GM12878 (cell line): ENCODE measurements around the gene RGS12. TPM values are rescaled to one million over a fixed set of nuclear protein-coding genes. Genes with fewer than 3 reads are reported as not detected.

Experiments
- ATAC-seq: fragments of 200-7000 bp; cut with Tn5 transposase; 3 replicates; pipeline ENCODE4 v1.9.1; 2020; ENCODE audit warnings: mild to moderate bottlenecking, moderate library complexity
- BruUV-seq: library from RNA; stranded (reverse); fragments of 400-500 nt; replicated peaks from 2 replicates; lab custom pipeline; 2021; lab: Mats Ljungman, UMichigan
- CTCF ChIA-PET: fragments of 300-600 bp; sonication (Branson Sonifier 250); formaldehyde crosslinking; extraction: SDS; loops from one replicate; lab custom pipeline; 2021; ENCODE audit warnings: inconsistent platforms; lab: Yijun Ruan, JAX
- POLR2A ChIA-PET: fragments of 350-600 bp; formaldehyde crosslinking; extraction: SDS; loops from one replicate; lab custom pipeline; 2021; ENCODE audit warnings: inconsistent platforms; lab: Charles Lee
- RAD21 ChIA-PET: fragments of 300-600 bp; sonication (Branson Sonifier 250); formaldehyde crosslinking; loops from one replicate; lab custom pipeline; 2023; ENCODE audit warnings: antibody characterized with exemption; ENCODE audit not compliant: unreplicated experiment; lab: Charles Lee
- SMC1A ChIA-PET: fragments of 300-600 bp; sonication (Branson Sonifier 250); formaldehyde crosslinking; loops from one replicate; lab custom pipeline; 2023; ENCODE audit not compliant: unreplicated experiment, uncharacterized antibody; lab: Charles Lee
- DNase-seq: peaks from one replicate; pipeline ENCODE4 v3.0.0-alpha.2; 2011; ENCODE audit warnings: low read depth, low spot score
- FAIRE-seq: peaks from 3 replicates; lab custom pipeline; 2011; peaks lifted over from hg19 to GRCh38; lab: Jason Lieb, UNC
- H2AFZ ChIP-seq: 2 replicates; pipeline ENCODE4 v1.6.0; 2011; ENCODE audit warnings: low read depth, low read length, control low read depth; ENCODE audit not compliant: control insufficient read depth
- H3K27ac ChIP-seq: 2 replicates; pipeline ENCODE4 v1.5.1; 2011; ENCODE audit warnings: control low read depth; ENCODE audit not compliant: control insufficient read depth, insufficient read depth
- H3K27me3 ChIP-seq, 2 experiments: replicated peaks in 1 of 2; 2 replicates each; pipeline versions ENCODE4 v1.6.0 to v1.6.1; 2011; ENCODE audit warnings: low read length in 1 of 2; ENCODE audit not compliant: control insufficient read depth in 2 of 2, insufficient read depth in 2 of 2
- H3K36me3 ChIP-seq, 2 experiments: 2 replicates each; pipeline ENCODE4 v1.5.1; 2011; ENCODE audit warnings: low read length in 1 of 2; ENCODE audit not compliant: control insufficient read depth in 2 of 2, insufficient read depth in 2 of 2
- H3K4me1 ChIP-seq: 2 replicates; pipeline ENCODE4 v1.6.1; 2011; ENCODE audit warnings: mild to moderate bottlenecking, low read length, moderate library complexity, mixed read lengths; ENCODE audit not compliant: control insufficient read depth, insufficient read depth
- H3K4me2 ChIP-seq: 2 replicates; pipeline ENCODE4 v1.6.0; 2011; ENCODE audit warnings: control low read depth; ENCODE audit not compliant: control insufficient read depth, insufficient read depth
- H3K4me3 ChIP-seq: fragments of 200-600 bp; sonication (generic); 2 replicates; pipeline ENCODE4 v1.5.1; 2016
- H3K79me2 ChIP-seq: 2 replicates; pipeline ENCODE4 v1.6.0; 2011; ENCODE audit warnings: low read length; ENCODE audit not compliant: control insufficient read depth, insufficient read depth
- H3K9ac ChIP-seq: 2 replicates; pipeline ENCODE4 v1.8.0; 2011; ENCODE audit warnings: low read length, control low read depth, mixed read lengths; ENCODE audit not compliant: control insufficient read depth, insufficient read depth
- H3K9me3 ChIP-seq: replicated peaks from 3 replicates; pipeline ENCODE4 v1.5.1; 2011; ENCODE audit warnings: mild to moderate bottlenecking, low read length; ENCODE audit not compliant: control insufficient read depth, insufficient read depth
- H4K20me1 ChIP-seq: 2 replicates; pipeline ENCODE4 v1.6.0; 2011; ENCODE audit not compliant: control insufficient read depth, insufficient read depth
- POLR2A ChIP-seq: IDR thresholded peaks from 2 replicates; pipeline ENCODE4 v1.6.1; 2011; ENCODE audit warnings: low read depth, mild to moderate bottlenecking, low read length
- ZZZ3 ChIP-seq: IDR thresholded peaks from 2 replicates; pipeline ENCODE4 v1.6.1; 2011; ENCODE audit warnings: low read depth; ENCODE audit not compliant: control insufficient read depth, insufficient read length
- WGBS: methylation state at CpG from one replicate; pipeline ENCODE4 v1.1.6; 2016; ENCODE audit warnings: low lambda C conversion rate; ENCODE audit not compliant: insufficient replicate concordance, insufficient coverage; ENCODE audit errors: missing lambda C conversion rate; 5-methylcytosine and 5-hydroxymethylcytosine counted together
- in situ Hi-C: fragments of 300-500 bp; cut with MboI; formaldehyde crosslinking; loops from 9 replicates; pipeline ENCODE4 v1.14.3; 2018; ENCODE audit warnings: mixed read lengths
- intact Hi-C: fragments of 100-400 bp; cut with micrococcal nuclease; formaldehyde crosslinking; loops from one replicate; pipeline ENCODE4 v1.14.2; 2022; ENCODE audit not compliant: unreplicated experiment
- polyA plus RNA-seq, 11 experiments: library from polyadenylated mRNA; depleted of rRNA in 4 of 11; unstranded in 6 of 11; stranded (reverse) in 5 of 11; fragments of >200 nt; fragmentation: Nextera tagmentation in 4 of 11; fragmentation: Illumina TruSeq in 1 of 11; extraction: Ambion mirVana in 4 of 11; extraction: Trizol in 1 of 11; gene quantifications; 1 replicate in 1 of 11; 2 replicates in 10 of 11; pipeline versions ENCODE4 v1.2.1 to v1.2.3, GENCODE V29; 2011 to 2016; ENCODE audit warnings: inconsistent platforms in 2 of 11, missing spikeins in 2 of 11, low read depth in 1 of 11
- total RNA-seq, 4 experiments: library from RNA; depleted of rRNA in 3 of 4; stranded (reverse); fragments of >200 nt in 3 of 4; fragmentation: Illumina TruSeq in 1 of 4; extraction: Trizol in 1 of 4; gene quantifications; 2 replicates each; pipeline versions ENCODE4 v1.2.1 to v1.2.3, GENCODE V29; 2013 to 2021
- TF ChIP-seq, protein P1 (sequence below): fragments of 450-650 bp; formaldehyde crosslinking; IDR thresholded peaks from 2 replicates; pipeline ENCODE4 v1.4.0; 2022; ENCODE audit warnings: mild to moderate bottlenecking, moderate library complexity

The RGS12 gene
- total and polyA plus RNA-seq, 10 of the 15 experiments (the other 5 are each of a cell fraction or from before 2014, with no cell fraction given), result 0.02 to 2.2 (median 0.73) TPM

DNA sequence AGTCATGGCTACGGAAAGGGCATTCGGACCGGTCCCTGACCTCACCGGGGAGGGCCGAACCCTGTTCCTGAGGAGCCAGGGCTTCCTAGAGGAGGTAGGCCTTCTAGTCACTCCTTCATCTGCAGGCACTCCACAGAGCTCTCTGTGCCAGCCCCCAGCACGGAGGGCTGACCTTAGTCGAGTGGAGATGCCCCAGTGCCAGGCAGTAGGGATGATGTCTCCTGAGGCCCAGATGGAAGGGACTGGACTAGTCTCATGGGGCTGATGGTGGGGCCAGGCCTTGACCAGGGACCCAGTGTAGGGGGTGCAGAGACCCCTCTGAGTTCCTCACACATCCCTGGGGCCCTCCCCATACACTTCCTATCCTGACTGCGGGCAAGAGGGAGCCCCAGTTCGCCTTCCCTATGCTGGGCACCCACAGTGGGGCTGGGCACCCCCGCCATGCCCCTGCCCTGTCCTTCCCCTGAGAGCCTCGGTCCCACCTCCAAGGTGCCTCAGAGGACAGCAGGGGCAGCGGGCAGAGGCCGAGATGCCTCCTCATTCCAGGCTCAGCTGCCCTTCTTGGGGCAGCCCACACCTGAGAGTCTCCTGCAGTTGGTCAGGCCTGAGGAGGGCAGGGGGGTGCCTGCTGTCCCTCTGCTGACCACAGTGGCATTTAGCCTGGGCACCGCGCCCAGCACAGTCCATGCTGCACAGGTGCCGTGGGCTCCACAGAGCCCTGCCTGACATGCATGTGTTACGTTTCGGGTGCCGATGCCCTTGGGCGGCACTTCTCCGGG is 45.2 kb upstream of the RGS12 start:
- Histone ChIP-seq H3K9ac (no peak overlapping the region), H3K27ac (no peak overlapping the region), H4K20me1 (no peaks in the 10 kb centered on the region), H3K79me2 (no peaks in the 10 kb centered on the region), H3K4me3 (no peak overlapping the region), H3K27me3 (no peaks in the 10 kb centered on the region), H3K4me2 (no peak overlapping the region), H3K9me3 (no peaks in the 10 kb centered on the region)
- ChIA-PET RAD21 (no interaction called here), POLR2A (no interaction called here)
- 82% methylated on average over 19 of the region's 21 CpGs for WGBS
- no peak for FAIRE-seq
- BruUV-seq, result no TSS peak
- TF ChIP-seq ZZZ3 (no peak), POLR2A (peak; percentile 15; the same call in 1 of the 2 replicates)
- TF ChIP-seq, protein P1, sequence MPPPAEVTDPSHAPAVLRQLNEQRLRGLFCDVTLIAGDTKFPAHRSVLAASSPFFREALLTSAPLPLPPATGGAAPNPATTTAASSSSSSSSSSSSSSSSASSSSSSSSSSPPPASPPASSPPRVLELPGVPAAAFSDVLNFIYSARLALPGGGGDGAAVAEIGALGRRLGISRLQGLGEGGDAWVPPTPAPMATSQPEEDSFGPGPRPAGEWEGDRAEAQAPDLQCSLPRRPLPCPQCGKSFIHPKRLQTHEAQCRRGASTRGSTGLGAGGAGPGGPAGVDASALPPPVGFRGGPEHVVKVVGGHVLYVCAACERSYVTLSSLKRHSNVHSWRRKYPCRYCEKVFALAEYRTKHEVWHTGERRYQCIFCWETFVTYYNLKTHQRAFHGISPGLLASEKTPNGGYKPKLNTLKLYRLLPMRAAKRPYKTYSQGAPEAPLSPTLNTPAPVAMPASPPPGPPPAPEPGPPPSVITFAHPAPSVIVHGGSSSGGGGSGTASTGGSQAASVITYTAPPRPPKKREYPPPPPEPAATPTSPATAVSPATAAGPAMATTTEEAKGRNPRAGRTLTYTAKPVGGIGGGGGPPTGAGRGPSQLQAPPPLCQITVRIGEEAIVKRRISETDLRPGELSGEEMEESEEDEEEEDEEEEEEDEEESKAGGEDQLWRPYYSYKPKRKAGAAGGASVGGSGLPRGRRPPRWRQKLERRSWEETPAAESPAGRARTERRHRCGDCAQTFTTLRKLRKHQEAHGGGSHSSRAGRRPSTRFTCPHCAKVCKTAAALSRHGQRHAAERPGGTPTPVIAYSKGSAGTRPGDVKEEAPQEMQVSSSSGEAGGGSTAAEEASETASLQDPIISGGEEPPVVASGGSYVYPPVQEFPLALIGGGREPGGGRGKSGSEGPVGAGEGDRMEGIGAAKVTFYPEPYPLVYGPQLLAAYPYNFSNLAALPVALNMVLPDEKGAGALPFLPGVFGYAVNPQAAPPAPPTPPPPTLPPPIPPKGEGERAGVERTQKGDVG (CRISPR knock-in tag), result no peak
- TF ChIP-seq, all 136 proteins: peak for 1
- no peaks in the 10 kb centered on the region for H3K4me1 ChIP-seq
- intact Hi-C loops (no loop called here), in situ Hi-C loops (no loop called here)
- ATAC-seq, result no peak
- ChIA-PET SMC1A (no interaction called here), CTCF (no interaction called here)
- H3K36me3 ChIP-seq, result peaks cover 0 to 3% of the 10 kb centered on the region in 2 experiments; a peak in 2 of 4 replicates
- DNase-seq, result no peak
- H2AFZ ChIP-seq, result no peak overlapping the region
